GM18861 (cell line): ENCODE results near the gene COL17A1.

Source experiments
- ATAC-seq: cut with Tn5 transposase; IDR thresholded peaks from one replicate; pipeline ENCODE4 v1.9.1; 2021; ENCODE audit not compliant: unreplicated experiment

Gene COL17A1

DNA sequence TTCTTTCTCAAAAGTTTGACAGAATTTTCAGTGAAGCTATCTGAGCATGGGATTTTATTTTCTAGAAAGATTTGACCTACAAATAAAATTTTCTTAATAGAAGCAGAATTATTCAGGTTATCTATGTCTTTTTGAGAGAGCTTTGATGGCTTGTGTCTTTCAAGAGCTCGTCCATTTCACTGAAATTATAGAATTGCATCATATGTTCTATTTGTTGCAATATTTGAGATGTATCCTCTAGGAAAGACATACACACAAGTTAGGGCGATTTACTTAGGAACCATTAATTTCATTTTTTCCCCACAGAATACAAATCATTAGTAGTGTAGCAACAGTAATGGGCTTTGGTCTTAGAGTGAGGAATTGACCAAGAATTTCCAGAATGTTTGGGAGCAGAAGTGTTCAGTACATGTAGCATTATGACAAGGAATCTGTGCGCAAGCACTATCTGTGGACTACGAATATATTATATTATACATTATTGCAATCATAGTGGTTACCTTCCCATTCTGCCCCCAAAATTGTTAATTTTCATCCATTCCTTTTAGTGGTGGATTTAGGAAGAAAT, 12.8 kb upstream of the COL17A1 start:
- ATAC-seq, result no peak

DNA sequence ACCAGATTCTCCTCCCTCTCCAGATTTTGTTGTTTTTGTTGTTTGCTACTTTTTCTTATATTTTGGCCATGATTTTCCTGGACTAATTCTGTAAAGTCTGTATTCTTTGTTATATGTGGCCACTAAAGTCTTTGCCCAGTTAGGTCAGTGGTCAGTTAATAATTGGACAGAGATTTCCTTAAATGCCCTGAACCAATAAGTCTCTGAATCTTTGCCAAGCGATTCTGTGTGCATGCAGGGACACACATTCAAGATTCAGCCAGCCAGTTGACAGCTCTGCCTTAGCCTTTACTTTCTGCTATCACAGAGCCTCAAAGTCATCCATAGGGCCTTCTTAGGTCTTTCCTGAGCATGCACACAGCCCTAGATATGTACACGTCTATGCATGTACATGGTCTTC, 11.0 kb upstream of the COL17A1 start:
- no peak for ATAC-seq

DNA sequence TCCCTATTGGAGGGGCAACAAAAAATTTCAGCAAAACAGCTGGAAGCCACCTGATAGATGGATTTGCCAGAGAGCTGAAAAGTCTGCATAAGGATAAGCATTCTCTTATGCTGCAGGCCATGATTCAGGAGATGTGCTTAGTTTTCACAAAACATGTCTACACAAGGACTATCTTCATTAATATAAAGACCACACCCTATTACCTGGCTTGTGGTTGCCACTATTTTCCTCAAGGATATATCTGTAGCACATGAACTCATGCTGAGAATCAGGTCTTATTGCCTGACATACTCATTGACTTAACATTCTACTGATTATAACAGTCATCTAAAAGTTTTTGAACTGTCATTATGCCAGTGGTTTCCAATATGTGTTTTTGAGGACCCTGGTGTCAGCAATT, 7.1 kb upstream of the COL17A1 start:
- no peak for ATAC-seq

DNA sequence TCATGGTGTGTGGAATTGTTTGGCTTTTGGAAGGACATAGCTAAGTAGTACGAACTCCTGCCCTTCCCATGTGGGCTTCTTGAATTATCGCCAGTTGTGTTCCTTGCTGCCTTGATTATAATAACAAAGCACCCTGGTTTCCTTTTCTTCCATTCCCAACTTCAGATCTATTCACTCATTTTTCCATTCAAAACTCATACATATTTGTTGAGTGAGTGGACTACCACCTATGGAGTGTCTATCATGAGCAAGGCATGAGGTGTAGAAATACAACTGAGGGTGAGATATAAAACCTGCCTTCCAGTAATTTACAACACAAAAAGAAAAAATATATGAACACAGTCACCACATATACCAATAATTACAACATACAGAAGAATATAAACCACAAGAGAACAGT, 4.9 kb upstream of the COL17A1 start:
- no peak for ATAC-seq

DNA sequence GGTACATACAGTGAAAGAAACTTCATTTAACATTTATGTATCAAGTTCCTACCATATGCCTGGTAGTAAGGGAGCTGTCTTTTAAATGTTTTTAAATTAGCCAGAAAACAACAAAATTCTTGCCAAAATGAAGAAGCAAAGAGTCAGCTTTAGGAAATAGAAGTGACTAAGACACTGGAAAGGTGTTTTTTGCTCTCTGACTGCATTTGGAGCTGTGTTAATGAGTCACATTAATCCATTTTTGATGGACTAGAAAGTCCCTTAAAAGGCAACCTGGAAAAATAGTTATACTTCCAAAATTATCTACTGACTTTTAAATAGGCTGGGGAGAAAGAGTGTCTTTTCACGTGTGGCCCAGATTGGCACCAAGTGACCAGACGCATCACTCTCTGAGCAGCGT, 3.9 kb upstream of the COL17A1 start:
- no peak for ATAC-seq

DNA sequence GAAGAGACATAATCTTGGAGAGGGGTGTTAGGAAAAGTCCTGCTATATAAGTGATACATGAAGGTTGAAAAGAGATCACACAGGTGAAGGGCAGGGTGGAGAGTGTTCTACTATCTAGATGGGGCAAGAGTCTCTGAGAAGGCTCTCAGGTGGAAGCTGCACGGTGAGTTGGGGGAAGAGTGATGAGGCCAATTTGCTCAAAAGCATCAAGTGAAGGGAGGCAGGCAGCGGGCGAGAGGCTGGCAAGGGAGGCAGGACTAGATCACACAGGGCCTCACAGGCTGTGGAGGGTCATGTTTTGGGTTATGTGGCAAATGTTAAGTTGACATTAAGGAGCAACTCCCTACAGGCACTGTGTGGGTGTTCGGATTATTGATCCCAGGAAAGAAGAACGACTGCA, 2.6 kb upstream of the COL17A1 start:
- no peak for ATAC-seq

DNA sequence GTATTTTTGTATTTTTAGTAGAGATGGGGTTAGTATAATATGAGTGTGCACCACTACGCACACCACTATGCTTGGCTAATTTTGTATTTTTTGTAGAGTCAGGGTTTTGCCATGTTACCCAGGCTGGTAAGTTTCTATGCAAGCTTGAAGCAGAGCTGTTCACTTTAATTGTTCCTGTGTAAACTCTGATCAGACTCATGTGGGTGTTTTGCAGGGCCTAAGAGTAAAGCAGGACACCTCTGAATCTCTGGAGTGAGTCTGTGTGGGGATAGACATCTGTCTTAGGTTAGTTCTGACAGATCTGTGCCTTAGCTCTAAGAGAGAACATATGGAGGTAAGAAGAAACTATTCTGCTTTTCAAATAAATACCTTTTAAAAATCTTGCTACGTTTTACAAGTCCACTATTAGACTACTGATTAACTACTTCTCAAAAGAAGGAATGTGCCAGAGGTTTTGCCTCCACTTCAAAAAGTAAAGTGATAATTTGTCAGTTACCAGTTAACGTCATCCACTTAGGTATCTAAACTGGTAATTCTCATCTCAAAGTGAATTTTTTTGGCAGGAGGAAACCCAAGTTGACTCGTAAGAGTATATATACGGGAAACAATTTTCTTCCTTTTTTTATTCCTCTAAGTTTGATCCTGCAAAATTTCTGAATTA, 1.1 kb downstream of the COL17A1 start:
- no peak for ATAC-seq

DNA sequence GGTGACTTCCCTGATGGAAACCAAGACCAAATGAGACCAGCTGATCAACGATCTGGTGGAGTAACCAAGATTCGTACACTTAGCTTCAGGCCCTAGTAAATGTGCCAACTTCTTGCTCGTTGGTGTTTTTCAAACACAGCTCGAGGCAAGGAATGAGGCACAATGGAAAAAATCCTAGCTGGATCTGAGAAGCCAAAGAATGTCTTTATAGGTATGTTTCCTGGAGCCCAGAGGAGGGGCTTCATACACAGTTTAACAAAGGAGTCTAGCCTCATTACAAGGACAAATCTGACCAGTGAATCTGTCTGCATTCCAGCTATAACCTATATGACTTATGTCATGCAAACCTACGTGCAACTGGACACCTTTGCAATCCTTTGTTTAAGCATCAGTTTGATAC, 3.7 kb downstream of the COL17A1 start:
- ATAC-seq, result no peak

DNA sequence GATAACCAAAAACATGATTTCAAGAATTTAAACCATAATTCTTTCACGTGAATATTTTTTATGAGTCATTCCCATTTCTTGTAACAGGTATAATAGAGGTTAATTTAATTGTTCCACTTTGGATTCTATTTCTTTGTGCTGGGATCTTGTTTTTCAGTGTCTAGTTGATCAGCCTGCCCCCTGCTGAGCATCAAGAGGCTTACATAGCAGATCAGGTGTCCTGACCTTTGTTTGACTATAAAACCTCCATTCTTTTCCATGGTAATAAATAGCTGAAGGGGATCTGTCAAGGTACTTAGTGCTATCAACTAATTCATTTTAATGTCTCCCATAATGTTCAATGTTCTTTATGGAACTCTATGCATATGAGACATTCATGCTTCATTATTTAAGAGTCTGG, 4.9 kb downstream of the COL17A1 start:
- ATAC-seq, result no peak

DNA sequence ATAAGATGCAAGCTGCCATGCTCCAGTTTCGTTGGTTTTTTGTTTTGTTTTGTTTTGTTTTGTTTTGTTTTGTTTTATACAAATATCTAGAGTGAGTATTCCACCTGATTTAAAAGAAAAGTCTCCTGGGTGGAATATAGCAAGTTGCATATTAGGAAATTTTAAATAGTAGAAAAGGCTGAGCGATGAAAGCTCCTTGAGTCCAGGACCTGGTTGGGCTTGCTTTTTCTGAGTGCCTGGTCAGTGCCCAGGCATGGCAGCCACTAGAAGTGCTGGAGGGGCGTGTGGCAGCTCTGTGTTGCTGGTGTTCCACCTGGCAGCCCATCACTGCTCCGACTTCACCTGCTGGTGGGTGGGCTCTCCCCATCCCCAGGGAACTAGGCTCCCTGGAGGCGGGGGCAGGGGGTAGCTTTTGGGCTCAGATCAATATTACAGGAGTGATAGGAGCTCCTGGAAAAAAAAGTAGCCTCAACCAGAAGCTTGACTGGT, 8.0 kb downstream of the COL17A1 start:
- no peak for ATAC-seq

DNA sequence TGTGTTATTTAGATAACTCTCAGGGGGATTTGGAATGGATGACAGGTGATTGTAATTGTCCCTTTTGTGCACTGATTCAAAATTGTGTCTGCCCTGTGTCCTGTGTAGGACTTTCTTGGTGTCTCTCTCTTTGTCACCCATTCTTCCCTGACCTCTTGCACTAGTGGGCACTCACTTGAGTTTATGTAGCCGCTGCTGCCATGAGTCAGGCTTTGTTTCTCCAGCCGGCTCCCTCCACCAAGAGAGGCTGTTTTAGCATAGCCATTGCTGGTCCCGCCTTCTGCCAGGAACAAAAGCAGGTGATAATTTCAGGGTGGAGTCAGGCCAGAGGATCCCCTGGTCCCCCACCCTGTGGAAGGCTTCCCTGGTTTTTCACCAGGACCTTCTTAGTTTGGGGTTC, 8.4 kb downstream of the COL17A1 start:
- no peak for ATAC-seq

DNA sequence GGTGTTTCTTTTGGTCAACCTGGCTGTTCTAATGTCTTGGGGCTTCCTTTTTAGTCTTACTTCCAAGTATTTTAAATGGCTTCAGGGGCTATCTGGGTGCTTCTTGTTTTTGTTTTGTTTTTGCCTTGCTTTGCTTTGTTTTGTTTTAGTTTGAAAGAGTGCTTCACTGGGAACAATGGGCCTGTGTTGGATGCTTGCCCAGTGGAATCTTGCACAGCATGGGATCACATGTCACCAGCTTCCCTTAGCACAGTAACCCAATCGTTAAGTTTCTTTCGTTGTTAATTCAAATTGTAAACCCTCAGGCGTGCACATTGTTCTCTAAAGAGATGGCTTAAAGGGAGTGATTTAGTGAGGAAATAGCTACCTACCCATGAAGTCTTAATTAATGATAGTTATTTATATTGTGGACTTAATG, 8.9 kb downstream of the COL17A1 start:
- no peak for ATAC-seq

DNA sequence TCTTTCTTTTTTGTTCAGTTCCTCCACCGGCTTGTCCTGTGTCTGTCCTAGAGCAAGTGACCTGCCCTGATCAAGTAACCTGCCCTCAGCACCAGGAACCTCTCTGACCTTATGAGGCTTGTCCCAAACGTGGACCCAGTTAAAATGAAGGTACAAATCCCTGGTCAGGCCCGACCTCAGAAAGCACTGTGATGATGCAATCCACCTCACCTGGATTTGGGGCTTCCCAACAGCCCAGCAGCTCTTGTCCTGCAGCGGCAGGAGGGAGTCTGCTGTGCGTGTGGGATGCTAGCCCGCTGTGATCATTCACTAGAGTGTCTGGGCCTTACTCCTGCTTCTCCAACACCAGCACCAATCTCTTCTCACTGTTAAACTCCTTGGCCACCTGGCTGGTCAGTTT, 11.2 kb downstream of the COL17A1 start:
- ATAC-seq, result no peak

DNA sequence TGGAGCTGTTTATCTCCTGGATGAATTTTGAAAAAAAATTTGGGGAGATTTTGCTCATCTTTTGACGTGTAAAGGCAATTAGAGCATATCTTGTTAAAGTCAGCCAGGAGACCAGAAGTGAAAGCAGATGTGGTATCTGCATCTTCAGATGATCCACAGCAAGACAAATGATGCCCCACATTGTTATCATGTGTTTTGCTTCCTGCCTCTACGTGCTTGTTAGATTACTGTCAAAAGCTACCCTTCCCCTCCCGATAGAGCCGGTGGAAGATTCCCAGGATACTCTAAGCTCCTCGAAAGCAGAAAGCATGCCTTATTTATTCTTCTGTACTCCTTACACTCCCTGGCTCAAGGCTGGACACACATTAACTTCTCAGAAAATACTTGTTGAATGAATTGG, 12.9 kb downstream of the COL17A1 start:
- no peak for ATAC-seq

DNA sequence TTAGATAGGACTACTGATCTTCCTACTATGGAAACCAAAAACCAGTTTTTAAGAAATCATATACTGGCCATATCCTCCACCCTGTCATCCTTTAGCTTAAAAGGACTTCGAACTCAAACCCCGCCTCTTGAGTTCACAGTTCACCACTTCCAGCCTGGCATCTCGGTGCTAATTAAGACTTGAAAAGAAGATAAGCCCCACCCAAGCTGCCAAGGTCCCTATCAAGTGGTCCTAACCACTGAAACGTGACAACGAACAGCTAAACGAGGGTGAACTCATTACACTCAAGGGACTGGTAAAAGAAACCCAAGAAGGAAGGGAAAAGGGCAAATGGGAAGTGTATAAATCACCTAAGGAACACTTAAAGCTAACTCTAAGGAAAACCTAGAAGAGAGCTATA, 16.1 kb downstream of the COL17A1 start:
- ATAC-seq, result no peak

DNA sequence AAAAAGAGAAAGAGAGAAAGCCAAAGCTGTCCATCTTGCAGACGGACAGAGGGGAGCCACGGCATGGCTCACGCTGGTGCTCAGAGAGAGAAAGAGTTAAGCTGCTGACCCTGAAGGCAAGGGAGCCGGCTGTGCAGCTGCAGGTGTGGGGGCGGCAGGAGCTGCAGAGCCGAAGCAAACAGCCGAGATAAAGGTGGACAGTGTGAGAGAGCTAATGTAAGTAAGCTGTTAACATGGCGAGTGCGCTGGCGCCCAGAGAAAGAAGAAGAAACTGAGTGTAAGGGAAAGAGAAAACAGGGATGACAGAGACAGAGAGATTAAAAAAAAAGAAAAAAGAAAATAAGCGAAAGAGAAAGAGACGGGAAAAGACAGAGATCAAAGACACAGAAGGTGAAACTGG, 18.2 kb downstream of the COL17A1 start:
- no peak for ATAC-seq

DNA sequence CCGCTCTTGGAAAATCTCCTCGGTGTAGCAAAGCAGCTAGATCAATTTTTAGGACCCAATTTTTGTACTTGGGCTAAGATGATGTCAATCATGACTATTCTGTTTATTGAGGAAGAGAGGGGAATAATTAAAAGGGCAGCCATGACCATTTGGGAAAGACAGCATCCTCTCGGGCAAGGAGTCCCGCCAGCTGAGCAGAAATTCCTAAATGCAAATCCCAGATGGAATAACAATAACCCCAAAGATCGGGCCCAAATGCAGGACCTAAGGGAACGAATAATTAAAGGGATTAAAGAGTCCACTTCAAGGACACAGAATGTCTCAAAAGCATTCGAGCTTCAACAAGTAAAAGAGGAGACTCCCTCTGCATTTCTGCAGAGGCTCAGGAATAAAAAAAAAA, 18.7 kb downstream of the COL17A1 start:
- ATAC-seq, result no peak

DNA sequence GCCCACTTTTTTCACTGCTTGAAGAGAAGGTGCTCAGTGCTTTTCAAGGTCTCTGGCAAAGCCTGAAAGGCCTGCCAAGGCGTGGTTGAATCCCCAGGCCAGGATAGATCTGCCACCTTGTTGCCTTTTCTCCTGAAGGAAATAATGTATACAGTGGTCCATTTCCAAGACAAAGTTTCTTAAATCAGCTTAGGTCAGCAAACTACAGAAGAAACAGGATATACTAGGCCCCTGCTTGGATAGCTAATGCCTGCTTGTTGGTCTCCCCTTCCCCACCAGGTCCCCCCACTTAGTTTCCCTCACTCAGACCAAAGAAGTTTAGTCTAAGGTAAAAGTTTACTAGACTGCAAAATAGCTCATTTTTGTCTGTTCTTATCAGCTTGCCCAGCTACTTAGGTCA, 19.9 kb downstream of the COL17A1 start:
- no peak for ATAC-seq

DNA sequence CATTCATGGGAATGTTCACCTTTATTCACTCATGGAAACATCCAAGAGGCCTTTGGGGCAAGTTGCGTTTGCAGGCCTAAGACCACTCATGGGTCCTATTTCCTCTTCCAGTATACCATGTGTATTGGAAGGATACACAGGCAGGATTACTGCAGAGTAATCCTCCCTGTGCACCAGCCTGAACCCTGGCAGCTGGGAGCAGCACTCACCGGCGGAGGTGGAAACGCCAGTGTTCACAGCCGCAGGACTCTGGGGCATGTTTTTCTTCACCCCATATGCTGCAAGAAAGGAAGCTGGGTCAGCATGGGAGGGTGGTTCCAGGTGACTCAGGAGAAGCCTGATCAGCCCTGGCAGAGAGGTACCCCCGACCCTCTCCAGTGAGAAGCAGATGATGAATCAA, 24.5 kb downstream of the COL17A1 start:
- no peak for ATAC-seq

DNA sequence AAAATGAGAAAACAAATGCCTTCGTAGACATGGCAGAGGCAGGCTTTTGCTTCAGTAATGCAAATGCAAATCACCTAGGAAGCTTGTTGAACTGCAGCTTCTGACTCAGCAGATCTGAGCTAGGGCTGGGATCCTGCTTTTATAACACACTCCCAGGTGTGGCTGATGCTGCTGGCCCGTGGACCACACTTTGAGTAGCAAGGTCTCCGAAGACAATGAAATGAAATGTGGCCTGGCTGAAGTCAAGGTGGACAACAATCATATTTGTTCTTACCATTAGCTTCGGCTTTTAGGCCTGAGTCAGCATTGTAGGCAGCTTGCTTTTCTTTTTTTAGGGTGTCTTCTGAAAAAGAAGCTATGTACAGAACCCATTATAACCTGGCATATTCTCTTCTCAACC, 26.3 kb downstream of the COL17A1 start:
- ATAC-seq, result no peak

DNA sequence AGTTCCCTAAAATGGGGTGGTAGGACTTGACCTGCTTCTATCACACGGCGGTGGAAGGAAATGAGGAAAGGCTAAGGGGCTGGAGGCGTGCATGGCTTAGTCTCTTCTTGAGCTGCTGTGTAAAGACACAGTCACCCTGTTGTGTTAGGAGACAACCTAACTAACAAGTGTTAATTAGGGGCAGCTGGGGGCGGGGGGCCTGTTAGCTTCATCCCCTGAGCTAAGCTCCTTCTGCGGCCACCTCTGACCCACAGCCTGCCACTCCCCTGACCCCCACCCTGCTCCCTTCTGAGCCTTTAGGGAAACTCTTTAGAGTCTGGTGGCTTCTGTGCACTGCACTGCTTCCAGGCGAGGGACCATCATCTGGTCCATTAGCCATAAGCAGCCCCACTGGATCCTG, 28.0 kb downstream of the COL17A1 start:
- no peak for ATAC-seq

DNA sequence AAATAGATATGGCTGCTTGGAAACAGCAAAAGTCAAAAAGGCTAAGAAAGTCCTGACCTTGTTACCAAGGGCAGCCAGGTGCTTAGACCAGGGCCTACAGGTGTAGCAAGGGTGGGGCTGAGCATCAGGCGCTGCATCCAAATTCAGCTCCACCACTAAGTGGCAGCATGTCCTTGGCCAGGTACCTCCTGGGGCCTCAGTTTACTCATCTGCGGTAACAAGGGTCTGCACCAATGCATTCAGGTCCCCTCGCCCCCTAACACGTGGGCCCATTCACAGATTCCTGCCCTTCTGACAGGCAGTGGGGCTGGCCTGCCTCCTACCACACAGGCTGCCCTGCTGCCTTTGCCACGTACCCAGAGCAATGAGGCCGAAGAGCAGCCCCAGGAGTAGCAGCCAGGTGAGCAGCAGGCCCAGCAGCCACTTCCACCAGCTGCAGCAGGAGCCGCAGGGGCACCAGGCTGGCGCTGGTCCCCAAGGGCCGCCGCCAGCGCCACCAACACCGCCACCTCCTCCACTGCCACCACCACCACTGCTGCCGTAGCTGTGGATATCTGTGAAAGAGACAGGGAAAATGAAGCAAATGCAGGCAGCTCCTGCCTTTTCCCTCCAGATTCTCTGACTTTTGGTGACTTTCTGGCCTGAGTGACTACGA, 28.9 kb downstream of the COL17A1 start:
- ATAC-seq, result no peak

DNA sequence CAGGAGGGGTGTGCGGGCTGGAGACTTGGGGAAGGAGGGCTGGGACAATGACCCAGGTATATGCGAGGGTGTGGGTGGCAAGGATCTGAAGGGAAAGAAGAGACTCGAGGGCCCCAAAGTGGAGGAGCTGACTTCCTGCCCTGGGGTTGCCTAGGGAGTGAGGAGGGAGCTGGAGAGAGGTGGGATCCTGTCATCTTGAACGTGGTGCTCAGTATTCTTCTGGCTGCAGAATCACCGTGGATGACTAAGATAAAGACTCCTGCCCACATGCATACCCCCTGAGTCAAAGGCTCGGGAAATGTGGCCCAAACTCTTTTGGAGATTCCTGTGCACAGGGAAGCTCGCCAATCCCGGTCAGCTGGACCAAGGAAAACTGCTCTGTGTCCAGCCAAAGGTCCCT, 31.2 kb downstream of the COL17A1 start:
- ATAC-seq, result no peak
